ENCODE data around the gene BLOC1S5. TPM values are rescaled to one million over a fixed set of nuclear protein-coding genes. Genes with fewer than 3 reads are reported as not detected.

The BLOC1S5 gene
- total and polyA plus RNA-seq, 2 of the 8 experiments (the other 6 are each of a cell fraction or from before 2014, with no cell fraction given): 3.4 to 17.2 TPM

GRCh38 chr6:8057793-8058192 is 6.4 kb downstream of the BLOC1S5 start:
- Histone ChIP-seq H3K27ac (ENCODE audit: low read depth, low read length) (no peak overlapping the region), H4K8ac (ENCODE audit: extremely low read depth, insufficient read depth, low read length) (no peak overlapping the region), H4K20me1 (replicated peaks in 1 of 2; ENCODE audit: control insufficient read depth in 1 of 2, insufficient read depth in 2 of 2, low read length in 2 of 2) (no peaks in the 10 kb centered on the region), H4K5ac (ENCODE audit: insufficient read length, low read depth, low read length) (no peak overlapping the region), H3K18ac (ENCODE audit: extremely low read depth, low read length) (no peak overlapping the region), H3K23ac (ENCODE audit: insufficient read length) (no peak overlapping the region), H2AK5ac (ENCODE audit: low read depth, low read length) (no peak overlapping the region), H2BK5ac (ENCODE audit: low read depth, low read length) (no peak overlapping the region), H3K23me2 (ENCODE audit: low read depth, low read length) (no peaks in the 10 kb centered on the region), H2BK15ac (ENCODE audit: low read length) (no peak overlapping the region), H3K4me1 (replicated peaks in 1 of 4; ENCODE audit: control insufficient read depth in 3 of 4, insufficient read depth in 4 of 4, low read length in 3 of 4) (no peaks in the 10 kb centered on the region), H2BK120ac (replicated peaks; ENCODE audit: low read depth, low read length) (no peak overlapping the region), H3K4ac (replicated peaks; ENCODE audit: insufficient read length, low read depth, low read length) (no peak overlapping the region), H4K91ac (replicated peaks; ENCODE audit: insufficient read length, low read length) (no peak overlapping the region), H2AFZ (ENCODE audit: low read length) (no peak overlapping the region), H2BK20ac (ENCODE audit: low read length) (no peak overlapping the region), H3K4me3 (ENCODE audit: extremely low read depth in 1 of 4, insufficient read depth in 2 of 4, low read depth in 3 of 4, low read length in 4 of 4) (no peak overlapping the region), H3K4me2 (ENCODE audit: insufficient read depth in 1 of 2, low read depth in 2 of 2, low read length in 2 of 2) (no peak overlapping the region), H3K14ac (ENCODE audit: insufficient read length) (no peak overlapping the region), H3K79me1 (ENCODE audit: low read depth, low read length) (no peaks in the 10 kb centered on the region; the same call in 1 of the 2 replicates), H3K9ac (replicated peaks in 1 of 4; ENCODE audit: extremely low read depth in 1 of 4, low read depth in 3 of 4, low read length in 3 of 4) (no peak overlapping the region), H3K36me3 (ENCODE audit: control insufficient read depth in 2 of 4, insufficient read depth in 4 of 4, low read length in 3 of 4) (peaks cover 0 to 24% (median 8%) of the 10 kb centered on the region in 4 experiments; a peak in 6 of 8 replicates), H3K9me3 (ENCODE audit: insufficient read depth in 2 of 2, low read depth in 1 of 2, low read length in 1 of 2) (no peaks in the 10 kb centered on the region), H3K27me3 (replicated peaks in 1 of 4; ENCODE audit: control insufficient read depth in 3 of 4, extremely low read depth in 1 of 4, insufficient read depth in 3 of 4, low read length in 3 of 4) (no peaks in the 10 kb centered on the region), H3K56ac (replicated peaks; ENCODE audit: insufficient read length, low read depth, low read length) (no peak overlapping the region), H2BK12ac (ENCODE audit: low read depth, low read length) (no peak overlapping the region), H3K79me2 (ENCODE audit: control insufficient read depth in 1 of 2, insufficient read depth in 2 of 2, low read length in 2 of 2) (no peaks in the 10 kb centered on the region)
- FAIRE-seq (no peak), DNase-seq (ENCODE audit: low read depth in 1 of 2, low spot score in 2 of 2) (no peak)
- 91% methylated on average over 3 of the region's 3 CpGs; no CpG with 5 or more reads in 1 of the 2 experiments for WGBS, 2 experiments (ENCODE audit: extremely low coverage in 1 of 2, insufficient coverage in 1 of 2, insufficient read length in 1 of 2, insufficient replicate concordance in 2 of 2, low coverage in 1 of 2, low lambda C conversion rate in 2 of 2, missing lambda C conversion rate in 1 of 2)
- ChIA-PET CTCF (ENCODE audit: partially characterized antibody) (interaction anchor here (0.7 to 1.0 kb wide), 3 partner anchors 57 to 1264 kb away, joined by 3 to 4 read pairs (median 4); no protein-coding TSS in a partner anchor), POLR2A (ENCODE audit: partially characterized antibody) (no interaction called here)
- no peak for TF ChIP-seq SRF (IDR thresholded peaks at IDR 0.05; ENCODE audit: low read depth, low read length)
- no peak for TF ChIP-seq ATF3 (IDR thresholded peaks at IDR 0.05; ENCODE audit: insufficient read depth, low read depth, low read length)
- TF ChIP-seq KDM5A (IDR thresholded peaks at IDR 0.05; ENCODE audit: low read length): no peak
- TF ChIP-seq CBX8 (IDR thresholded peaks at IDR 0.05; ENCODE audit: borderline replicate concordance, low read depth, low read length): no peak
- no peak for TF ChIP-seq SIX5 (IDR thresholded peaks at IDR 0.05; ENCODE audit: low read depth, low read length)
- no peak for TF ChIP-seq KDM4A (IDR thresholded peaks at IDR 0.05; ENCODE audit: low read depth, low read length, severe bottlenecking)
- no peak for TF ChIP-seq RNF2 (IDR thresholded peaks at IDR 0.05; ENCODE audit: borderline replicate concordance, low read depth, low read length, missing control alignments, poor library complexity, severe bottlenecking)
- no peak for TF ChIP-seq TEAD4 (IDR thresholded peaks at IDR 0.05; ENCODE audit: low read depth, low read length)
- TF ChIP-seq CREB1 (IDR thresholded peaks at IDR 0.05): no peak
- TF ChIP-seq JUND (IDR thresholded peaks at IDR 0.05; ENCODE audit: low read length): no peak
- TF ChIP-seq POLR2A (IDR thresholded peaks at IDR 0.05; ENCODE audit: control extremely low read depth in 1 of 2, low read depth in 2 of 2, low read length in 2 of 2): no peak
- TF ChIP-seq ZNF274 (IDR thresholded peaks at IDR 0.05; ENCODE audit: borderline replicate concordance, extremely low read depth, low read length): no peak
- no peak for TF ChIP-seq BCL11A (IDR thresholded peaks at IDR 0.05; ENCODE audit: low read depth in 2 of 2, low read length in 2 of 2)
- no peak for TF ChIP-seq RXRA (IDR thresholded peaks at IDR 0.05; ENCODE audit: insufficient read depth, low read depth, low read length)
- TF ChIP-seq SP2 (IDR thresholded peaks at IDR 0.05; ENCODE audit: low read length): no peak
